Activated CD4-positive, alpha-beta T cell treated with anti-CD3 and anti-CD28 coated beads for 1 hour (primary cell): Measurements from ENCODE around the gene MYOZ1.
A peak's percentile ranks its signal among the peaks of the same experiment; 100 is the strongest.
"Not testable (repeated sequence)": the region's sequence is repeated elsewhere in the genome, so short reads cannot be mapped to it uniquely, and the experiment has no call there.

Source experiments
- DNase-seq: peaks from one replicate; pipeline ENCODE4 v3.0.0-alpha.2; 2020

The MYOZ1 gene

DNA sequence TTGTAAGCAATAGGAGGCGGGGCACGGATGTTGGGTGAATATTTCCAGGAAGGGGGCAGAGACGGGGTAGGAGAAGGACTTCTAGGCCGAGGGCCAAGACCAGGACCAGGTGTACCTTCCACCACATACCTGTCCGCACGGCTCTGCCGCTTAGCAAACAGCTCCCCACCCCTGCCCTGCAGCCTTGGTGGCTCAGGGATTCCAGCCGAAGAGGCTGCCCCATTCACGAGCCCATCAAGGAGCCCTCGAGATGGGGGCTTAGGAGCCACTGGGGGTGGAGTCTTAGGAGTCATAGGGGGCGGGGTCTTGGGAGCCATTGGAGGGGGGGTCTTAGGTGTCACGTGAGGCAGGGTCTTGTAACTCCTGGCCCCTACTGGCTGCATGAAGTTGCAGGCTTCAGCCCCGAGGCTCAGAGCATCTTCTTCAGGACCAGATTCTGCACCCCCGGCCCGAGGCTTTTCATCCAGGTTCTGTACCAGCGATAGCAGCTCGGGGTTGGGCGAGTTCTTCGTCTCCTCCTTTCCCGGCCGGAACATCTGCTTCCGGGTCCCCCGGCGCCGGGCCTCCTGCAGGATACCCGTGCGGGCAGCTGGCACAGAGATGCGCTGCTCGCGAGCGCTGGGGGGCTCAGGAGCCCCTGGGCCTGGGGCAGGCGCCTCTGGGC is 6.1 kb upstream of the MYOZ1 start:
- DNase-seq: no peak

DNA sequence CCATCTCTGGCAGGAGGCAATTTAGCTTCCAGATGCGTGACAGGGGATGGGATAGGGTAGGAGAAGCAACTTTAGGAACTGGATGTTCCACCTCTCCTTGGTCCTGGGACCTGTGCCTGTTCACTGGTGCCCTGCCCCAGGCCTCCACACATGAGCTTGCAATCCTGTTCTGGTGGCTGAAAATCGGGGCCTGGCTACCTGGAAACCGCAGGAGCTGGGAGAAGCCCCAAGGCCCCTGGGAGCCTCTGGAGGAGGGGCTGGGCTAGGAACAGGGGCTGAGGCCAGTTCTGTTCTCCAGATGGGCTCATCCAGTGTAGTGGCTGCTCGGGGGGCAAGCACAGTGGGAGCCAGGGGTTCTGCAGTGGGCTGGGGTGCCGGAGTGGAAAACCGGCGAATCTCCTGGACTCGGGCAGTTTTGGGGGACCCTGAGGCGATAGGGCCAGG is 5.3 kb upstream of the MYOZ1 start:
- DNase-seq: no peak

DNA sequence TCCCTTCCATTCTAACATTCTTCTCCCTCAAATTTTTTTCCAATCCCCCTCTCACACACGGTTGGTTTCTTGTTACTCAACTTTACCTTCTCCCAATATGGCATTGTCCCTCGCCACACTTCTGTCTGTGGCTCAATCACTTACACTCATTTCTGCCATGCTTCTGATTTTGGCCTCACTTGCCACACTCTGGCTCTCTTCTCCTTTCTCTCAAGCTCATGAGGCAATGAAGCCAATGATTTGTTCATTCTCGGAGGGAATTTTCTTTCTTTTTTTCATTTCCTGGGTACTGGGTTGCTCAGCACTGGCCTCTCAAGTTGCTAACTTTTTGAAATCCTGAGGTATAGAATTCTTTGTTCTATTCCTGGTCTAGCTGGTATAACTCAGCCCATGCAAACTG is 4.0 kb upstream of the MYOZ1 start:
- no peak for DNase-seq

DNA sequence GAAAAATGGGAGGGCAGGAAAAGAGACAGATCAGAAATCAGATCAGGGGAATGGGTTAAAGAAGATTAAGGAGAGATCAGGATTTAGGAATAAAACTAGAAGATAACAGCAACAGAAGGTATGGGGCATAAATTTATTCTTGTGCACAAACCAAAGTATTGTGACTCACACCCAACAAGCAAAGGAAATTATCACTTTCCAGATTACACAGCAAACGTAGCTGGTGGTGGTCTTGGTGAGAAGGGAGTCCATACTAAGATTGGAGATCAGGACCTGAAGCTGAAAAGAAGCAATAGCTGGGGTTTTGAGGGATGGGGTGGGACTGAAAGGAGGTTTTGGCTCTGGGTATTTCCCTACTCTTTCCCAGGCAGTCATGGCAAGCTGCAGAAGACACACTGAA is 3.5 kb upstream of the MYOZ1 start:
- DNase-seq: no peak

DNA sequence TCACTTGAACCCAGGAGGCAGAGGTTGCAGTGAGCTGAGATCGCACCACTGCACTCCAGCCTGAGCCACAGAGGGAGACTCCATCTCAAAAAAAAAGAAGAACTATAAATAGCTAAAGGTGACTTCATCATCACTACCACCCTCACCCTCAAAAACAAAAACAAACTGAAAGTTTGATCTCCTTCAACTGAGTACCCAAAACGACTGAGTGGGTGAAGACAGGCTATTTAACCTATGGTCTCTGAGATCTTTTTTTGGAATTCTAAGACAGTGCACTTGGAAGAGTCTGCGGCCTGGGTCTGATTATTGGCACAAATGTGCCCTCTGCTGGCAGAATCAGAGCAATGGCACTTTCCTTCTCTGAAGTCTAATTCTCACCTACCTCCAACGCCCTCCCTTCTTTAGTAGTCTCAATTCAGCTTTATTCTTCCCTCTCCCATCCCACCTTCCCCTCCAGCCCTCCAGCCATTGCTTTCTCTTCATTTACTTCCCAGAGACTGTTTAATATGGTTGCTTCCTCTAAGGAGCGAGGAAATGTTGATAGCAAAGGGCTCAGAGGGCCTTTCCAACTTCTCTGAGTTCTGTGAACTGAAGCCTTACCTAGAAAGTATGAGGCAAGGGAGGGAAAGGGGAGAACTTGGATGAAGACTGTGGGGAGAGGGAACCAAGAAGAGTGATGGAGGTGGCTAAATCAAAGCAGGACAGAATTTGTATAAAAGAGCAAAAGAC is 2.9 kb upstream of the MYOZ1 start:
- DNase-seq: peak; percentile 27

DNA sequence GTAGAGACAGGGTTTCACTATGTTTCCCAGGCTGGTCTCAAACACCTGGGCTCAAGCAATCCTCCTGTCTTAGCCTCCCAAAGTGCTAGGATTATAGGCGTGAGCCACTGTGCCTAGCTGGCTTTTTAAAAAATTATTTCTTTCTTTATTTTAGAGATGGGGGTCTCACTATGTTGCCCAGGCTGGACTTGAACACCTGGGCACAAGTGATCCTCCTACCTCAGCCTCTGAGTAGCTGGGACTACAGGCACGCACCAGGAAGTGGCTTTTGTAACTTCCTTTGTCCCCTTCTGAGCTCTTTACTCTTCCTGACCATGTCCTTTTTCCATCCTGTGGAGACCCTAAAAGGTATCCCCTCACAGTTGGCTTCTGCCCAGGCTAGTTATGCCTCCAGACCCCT is 2.1 kb upstream of the MYOZ1 start:
- no peak for DNase-seq

DNA sequence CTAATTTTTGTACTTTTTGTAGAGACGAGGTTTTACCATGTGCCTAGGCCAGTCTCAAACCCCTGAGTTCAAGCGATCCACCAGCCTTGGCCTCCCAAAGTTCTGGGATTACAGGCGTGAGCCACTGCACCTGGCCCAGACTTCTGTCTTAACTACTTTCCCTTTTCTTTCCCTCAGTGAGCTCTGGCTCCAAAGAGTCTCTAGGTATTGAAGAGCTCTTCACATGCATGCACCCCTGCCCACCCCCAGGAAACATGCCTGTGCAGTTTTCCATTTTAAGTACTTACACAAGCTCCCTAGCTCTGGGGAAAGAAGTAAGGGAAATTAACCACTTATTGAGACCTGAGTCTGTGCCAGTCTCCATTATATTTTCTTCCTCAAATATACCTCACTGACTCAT is 2.0 kb downstream of the MYOZ1 start:
- DNase-seq: no peak

DNA sequence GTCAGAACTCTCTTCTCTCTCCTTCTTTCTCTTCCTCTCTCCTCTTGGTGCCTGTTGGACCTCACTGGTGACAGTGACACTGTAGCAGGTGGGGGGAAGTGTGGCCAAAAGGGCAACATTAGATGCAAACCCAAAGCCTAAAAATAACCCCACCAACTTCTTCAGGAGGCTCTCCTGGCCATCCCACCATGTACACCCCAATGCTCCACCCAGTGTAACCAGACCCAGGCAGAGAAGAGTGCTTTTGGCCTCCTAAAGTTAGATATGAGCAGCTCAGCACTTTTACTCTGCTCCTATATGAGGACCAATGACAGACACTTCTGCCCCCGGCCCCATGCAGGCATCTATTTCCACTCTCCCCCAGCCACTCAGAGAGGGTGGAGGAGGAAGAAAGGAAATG is 5.5 kb downstream of the MYOZ1 start:
- DNase-seq: no peak

DNA sequence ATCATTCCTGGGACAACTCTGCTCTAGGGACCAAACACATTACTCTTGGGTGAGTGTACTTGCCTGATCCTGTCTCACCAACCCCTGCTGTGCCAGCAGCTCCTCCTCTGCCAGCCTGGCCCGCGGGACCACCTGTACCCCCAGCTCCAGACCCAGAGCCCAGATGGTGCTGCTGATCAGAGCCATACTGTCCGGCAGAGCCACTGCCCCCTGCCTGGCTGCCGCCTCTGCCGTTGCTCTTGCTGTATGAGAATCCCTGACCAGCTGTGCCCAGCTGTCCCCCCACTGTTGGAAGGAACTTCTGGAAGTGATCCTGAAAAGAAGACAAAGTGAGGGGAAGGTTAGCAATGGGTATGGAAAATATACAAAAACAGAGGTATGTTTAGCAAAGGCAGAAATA is 6.9 kb downstream of the MYOZ1 start:
- DNase-seq: no peak

DNA sequence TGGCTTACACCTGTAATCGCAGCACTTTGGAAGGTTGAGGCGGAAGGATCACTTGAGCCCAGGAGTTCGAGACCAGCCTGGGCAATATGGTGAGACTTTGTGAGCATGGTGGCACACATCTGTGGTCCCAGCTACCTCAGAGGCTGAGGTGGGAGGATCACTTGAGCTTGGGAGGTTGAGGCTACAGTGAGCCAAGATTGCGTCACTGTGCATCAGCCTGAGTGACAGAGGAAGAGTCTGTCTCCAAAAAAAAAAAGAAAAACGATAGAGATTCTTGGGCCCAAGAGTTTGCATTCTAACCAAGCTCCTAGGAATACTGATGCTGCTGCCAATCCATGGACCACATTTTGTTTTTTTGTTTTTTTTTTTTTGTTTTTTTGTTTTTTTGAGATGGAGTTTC is 12.1 kb downstream of the MYOZ1 start:
- DNase-seq: no peak

DNA sequence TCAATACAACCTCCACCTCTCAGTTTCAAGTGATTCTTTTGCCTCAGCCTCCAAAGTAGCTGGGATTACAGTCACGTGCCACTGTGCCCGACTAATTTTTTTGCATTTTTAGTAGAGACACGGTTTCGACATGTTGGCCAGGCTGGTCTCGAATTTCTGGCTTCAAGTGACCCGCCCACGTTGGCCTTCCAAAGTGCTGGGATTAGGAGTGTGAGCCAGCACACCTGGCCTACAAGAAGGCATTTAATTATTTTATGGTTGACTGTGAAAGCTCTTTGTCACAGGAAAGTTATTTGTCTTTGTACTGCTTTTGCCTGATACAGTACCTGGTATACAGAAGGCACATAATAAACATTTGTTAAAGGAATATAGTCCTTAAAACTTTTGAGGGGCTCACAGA is 12.9 kb downstream of the MYOZ1 start:
- DNase-seq: no peak

DNA sequence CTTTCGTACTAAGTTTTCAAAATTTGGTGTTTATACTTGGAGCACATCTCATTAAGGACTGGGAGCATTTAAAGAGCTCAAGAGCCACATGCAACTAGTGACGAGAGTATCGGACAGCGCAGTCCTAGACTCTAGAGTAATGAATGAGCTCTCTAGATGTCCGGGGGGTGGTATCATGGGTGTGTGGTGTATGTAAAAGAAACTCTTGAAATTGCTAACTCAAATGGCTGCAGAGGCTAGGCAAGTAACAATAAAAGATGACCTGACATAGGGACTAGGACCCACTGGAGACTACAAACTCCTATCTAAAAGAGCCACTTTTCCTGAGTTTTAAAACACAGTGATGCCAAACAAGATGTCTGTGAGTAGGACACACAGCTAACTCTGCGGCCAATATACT is 14.0 kb downstream of the MYOZ1 start:
- DNase-seq: no peak

DNA sequence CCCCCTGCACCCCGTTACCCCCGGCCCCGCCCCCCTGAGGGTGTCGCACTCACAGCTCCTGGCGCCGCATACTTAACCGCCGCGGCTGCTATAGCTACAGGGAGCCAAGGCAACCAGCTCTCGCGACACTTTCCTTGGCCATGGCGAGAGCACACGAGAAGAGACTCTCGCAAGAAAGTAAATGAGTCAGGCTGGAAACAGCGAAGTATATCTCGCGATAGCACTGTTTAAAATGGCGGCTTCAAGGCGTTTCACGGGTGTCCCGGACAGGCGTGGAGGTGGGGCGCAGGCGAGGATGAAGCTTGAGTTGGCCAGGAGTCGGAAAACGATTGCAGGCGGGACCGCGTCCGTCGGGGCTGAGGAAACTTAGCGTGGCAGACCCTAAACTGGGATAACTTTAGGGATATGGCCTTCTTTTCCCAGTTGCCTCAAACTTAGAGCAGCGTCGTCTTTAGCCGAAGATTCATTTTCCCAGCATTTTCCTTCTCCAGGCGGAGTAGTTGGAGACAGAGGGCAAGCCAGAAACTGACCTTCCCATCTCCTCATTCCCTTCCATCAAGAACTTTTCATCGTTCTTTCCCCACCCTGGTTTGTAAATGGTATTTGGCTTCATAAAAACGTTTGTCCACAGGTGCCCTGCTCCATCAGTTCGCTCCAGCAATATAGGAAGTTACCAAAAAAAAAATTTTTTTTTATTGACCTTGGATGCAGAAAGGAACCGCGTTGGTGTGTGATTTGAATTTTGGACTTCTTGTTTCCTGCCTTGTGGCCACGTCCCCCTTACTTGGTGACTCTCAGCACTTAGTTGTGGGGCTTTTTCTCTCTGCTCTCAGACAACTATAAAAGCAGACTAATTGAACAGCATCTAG is 15.2 kb downstream of the MYOZ1 start:
- DNase-seq: peak; percentile 89

DNA sequence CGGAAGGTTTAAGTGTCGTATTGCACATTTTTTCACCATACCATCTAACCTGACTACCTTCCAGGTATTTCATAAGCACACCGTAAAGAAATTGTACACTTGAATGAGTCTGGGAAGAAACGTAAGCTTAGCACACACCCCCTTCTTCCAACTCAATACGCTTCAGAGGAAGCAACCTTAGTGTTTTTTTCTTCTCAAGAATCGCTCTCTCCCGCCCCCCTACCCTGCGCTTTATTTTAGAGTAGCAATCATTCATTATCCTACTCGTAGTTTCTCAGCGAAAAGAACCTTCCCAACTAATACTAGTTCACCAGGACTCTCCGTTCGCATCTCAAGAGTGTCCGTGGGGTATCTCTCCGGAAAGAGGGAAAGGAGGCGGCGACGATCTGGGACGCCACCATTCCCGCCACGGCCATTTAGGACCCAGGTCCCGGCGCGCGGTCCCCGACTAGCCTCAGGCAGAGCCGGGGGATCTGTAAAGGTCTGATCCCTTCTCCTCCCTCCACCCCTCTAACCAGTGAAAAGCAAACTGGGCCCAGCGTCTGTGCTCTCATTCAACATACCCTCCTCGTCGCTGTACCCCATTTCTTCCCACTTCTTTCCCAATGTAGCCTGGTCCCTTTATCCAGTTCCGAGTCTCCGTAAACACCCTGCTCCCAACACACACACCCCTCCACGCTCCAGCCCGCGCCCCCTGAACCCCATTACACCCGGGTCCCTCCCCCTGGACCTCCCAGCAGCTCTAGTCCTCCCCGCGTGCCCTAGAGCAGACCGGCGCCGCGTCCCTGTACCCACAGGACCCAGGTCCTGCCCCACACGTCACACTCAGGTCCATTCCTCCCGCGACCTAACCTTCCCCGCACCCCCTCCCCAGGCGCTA is 16.0 kb downstream of the MYOZ1 start:
- DNase-seq: no peak

DNA sequence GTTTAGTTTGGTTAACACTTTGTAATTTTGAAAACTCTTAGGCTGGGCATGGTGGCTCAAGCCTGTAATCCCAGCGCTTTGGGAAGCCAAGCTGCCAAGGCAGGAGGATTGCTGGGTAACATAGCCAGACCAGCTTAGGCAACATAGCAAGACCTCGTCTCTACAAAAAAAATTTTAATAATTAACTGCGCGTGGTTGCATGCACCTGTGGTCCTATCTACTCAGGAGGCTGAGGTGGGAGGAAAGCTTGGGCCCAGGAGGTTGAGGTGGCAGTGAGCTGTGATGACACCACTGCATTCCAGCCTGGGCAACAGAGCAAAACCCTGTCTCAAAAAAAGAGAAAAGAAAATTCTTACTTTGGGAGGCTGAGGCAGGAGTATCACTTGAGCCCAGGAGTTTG is 18.2 kb downstream of the MYOZ1 start:
- no peak for DNase-seq

DNA sequence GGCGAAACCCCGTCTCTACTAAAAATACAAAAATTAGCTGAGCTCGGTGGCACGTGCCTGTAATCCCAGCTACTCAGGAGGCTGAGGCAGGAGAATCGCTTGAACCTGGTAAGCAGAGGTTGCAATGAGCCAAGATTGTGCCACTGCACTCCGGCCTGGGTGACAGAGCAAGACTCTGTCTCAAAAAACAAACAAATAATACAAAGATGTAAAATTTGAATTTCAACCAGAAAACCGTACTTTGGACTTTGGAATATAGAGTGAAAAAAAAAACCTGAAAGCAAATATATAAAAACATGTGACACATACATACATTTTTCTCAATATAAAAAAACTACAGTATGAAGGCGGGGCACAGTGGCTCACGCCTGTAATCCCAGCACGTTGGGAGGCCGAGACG is 20.3 kb downstream of the MYOZ1 start:
- DNase-seq: not testable (repeated sequence)

DNA sequence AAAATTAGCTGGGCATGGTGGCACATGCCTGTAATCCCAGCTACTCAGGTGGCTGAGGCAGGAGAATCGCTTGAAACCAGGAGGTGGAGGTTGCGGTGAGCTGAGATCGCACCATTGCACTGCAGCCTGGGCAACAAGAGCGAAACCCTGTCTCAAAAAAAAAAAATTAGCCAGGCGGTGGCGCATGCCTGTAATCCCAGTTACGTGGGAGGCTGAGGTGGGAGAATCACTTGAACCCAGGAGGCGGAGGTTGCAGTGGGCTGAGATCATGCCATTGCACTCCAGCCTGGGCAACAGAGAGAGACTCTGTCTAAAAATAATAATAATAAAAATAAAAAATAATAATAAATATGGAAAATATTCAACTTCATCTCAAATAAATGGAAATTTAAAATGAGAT is 24.1 kb downstream of the MYOZ1 start:
- DNase-seq: not testable (repeated sequence)

DNA sequence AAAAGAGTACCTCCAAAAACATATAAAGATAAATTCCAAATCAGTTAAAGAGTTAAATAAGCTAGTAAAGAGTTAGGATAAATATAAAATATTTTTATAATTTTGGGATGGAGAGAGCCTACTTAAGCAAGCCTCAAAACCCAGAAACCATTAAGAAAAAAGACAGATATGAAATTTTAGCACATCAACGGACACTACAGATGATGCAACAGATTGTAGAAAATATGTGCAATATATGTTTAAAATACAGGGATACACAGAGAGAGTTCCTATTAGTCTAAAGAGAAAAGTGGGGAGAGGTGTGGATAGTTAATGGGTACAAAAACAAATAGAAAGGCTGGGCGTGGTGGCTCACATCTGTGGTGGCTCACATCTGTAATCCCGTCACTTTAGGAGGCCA is 26.6 kb downstream of the MYOZ1 start:
- no peak for DNase-seq

DNA sequence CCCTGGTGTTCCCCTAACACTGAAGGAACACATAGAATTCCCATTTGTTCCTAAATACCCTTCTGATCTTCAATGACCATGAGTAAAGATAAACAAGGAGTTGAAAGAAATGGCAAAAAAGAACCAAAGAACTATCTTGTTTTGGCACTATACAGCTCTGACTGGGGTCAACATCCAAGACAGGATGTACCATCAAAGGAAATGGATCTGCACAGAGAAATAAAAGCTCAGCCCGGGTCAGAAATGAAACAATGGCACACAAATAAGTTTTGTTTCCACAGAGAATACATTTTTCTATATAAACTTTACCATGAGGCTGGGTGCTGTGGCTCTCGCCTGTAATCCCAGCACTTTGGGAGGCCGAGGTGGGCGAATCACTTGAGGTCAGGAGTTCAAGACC is 32.2 kb downstream of the MYOZ1 start:
- DNase-seq: no peak

DNA sequence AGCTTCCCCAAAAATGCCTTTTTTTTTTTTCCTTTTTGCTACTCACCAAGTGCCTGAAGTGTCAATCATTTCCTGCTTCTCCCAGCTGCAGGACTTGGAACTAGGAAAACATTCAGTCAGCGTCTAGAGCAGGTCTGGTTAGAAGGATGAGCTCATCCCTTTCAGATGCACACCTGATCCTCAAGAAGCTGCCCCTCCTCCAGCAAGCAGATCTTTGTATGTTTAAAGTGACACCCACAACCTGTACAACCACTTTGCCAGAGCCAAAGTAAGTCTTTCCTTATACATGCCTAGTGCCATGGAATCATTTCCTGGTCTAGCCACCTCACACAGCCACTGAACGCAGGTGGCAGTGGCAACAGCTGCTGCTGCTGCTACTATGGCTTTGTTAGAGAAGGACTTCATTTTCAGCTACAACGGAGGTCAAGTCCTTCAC is 39.8 kb downstream of the MYOZ1 start:
- DNase-seq: no peak

DNA sequence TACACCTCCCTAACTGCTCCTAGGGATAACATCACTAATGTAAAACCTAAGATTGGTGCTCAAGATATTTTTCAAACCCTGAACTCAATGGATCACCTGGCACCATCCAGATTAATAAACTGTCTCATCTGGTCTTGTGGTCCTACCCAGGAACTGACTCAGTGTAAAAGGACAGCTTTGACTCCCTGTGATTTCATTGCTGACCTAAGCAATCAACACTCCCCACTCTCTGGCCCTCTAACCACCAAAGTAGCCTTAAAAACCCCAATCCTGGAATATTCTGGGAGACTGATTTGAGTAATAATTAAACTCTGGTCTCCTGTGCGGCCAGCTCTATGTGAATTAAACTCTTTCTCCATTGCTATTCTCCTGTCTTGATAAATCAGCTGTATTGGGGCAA is 43.9 kb downstream of the MYOZ1 start:
- no peak for DNase-seq

DNA sequence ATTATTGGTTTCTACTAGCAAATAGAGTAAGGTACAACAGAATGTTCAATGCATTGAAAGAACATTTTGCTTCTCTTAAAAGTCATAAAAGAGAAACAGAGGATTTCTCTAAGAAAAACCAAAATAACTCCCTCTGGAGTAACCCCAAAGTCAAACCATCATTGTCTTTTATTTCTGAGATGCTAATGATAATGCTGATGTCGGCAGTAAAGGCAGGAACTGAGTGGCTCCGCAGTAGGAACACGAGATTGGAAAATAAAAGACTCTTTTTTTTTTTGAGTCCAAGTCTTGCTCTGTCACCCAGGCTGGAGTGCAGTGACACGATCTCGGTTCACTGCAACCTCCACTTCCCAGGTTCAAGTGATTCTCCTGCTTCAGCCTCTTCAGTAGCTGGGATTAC is 47.5 kb downstream of the MYOZ1 start:
- no peak for DNase-seq

DNA sequence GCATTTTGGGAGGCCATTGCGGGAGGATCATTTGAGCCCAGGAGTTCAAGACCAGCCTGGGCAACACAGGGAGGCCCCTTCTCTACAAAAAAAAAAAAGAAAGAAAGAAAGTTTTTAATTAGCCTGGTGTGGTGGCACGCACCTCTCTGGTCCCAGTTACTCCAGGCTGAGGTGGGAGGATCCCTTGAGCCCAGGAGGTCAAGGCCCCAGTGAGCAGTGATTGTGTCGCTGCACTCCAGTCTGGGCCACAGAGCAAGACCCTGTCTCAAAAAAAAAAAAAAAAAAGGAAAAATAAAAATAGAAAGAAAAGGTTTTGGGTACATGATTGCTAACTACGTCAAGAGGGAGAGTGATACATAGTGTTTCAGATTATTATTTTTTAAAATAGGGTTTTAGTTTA is 48.2 kb downstream of the MYOZ1 start:
- no peak for DNase-seq
